Raji (cell line): ENCODE data around the gene CTNND2.

Experiments
- POLR2A ChIP-seq: IDR thresholded peaks from 2 replicates; pipeline ENCODE4 v1.6.1; 2011; ENCODE audit warnings: low read depth, low read length, control low read depth; ENCODE audit not compliant: insufficient read depth

The CTNND2 gene

GRCh38 chr5:11898787-11899186 lies 5.5 kb downstream of the CTNND2 start:
- no peak for TF ChIP-seq POLR2A

GRCh38 chr5:11897781-11898180 lies 6.5 kb downstream of the CTNND2 start:
- no peak for TF ChIP-seq POLR2A

GRCh38 chr5:11894992-11895391 lies 9.3 kb downstream of the CTNND2 start:
- no peak for TF ChIP-seq POLR2A

- TF ChIP-seq POLR2A = no peak
Measured at GRCh38 chr5:11892832-11893231, 11.4 kb downstream of the CTNND2 start.

GRCh38 chr5:11890777-11891176 lies 13.5 kb downstream of the CTNND2 start:
- no peak for TF ChIP-seq POLR2A

- TF ChIP-seq POLR2A = no peak
Measured at GRCh38 chr5:11888221-11888620, 16.0 kb downstream of the CTNND2 start.

GRCh38 chr5:11878814-11879213 lies 25.4 kb downstream of the CTNND2 start:
- no peak for TF ChIP-seq POLR2A

- TF ChIP-seq POLR2A = no peak
Measured at GRCh38 chr5:11873587-11873986, 30.7 kb downstream of the CTNND2 start.

- no peak for TF ChIP-seq POLR2A
Measured at GRCh38 chr5:11869203-11869602, 35.0 kb downstream of the CTNND2 start.

GRCh38 chr5:11863911-11864310 lies 40.3 kb downstream of the CTNND2 start:
- TF ChIP-seq POLR2A = no peak

GRCh38 chr5:11857391-11857790 lies 46.9 kb downstream of the CTNND2 start:
- TF ChIP-seq POLR2A = no peak

GRCh38 chr5:11854936-11855335 lies 49.3 kb downstream of the CTNND2 start:
- no peak for TF ChIP-seq POLR2A

GRCh38 chr5:11853796-11854195 lies 50.5 kb downstream of the CTNND2 start:
- no peak for TF ChIP-seq POLR2A

- no peak for TF ChIP-seq POLR2A
Measured at GRCh38 chr5:11853140-11853539, 51.1 kb downstream of the CTNND2 start.

GRCh38 chr5:11852717-11853087 lies 51.5 kb downstream of the CTNND2 start:
- TF ChIP-seq POLR2A = no peak

GRCh38 chr5:11851965-11852716 lies 52.1 kb downstream of the CTNND2 start:
- no peak for TF ChIP-seq POLR2A

GRCh38 chr5:11851416-11851815 lies 52.8 kb downstream of the CTNND2 start:
- TF ChIP-seq POLR2A = no peak

GRCh38 chr5:11822598-11822997 lies 81.6 kb downstream of the CTNND2 start:
- TF ChIP-seq POLR2A = no peak

- no peak for TF ChIP-seq POLR2A
Measured at GRCh38 chr5:11815916-11816315, 88.3 kb downstream of the CTNND2 start.
